ENCODE data around the gene GPATCH4. TPM values are rescaled to one million over a fixed set of nuclear protein-coding genes. Genes with fewer than 3 reads are reported as not detected.

GPATCH4 gene
- total and polyA plus RNA-seq, 2 of the 4 experiments (the other 2 are of a cell fraction) = 32.6 to 41.8 TPM

- POLR2A ChIA-PET (ENCODE audit: unreplicated experiment) = no interaction called here
- H2BK5ac ChIP-seq (ENCODE audit: low read depth, low read length, poor library complexity, severe bottlenecking) = no peak overlapping the region
- in situ Hi-C loops (cut with MboI; ENCODE audit: low sequenced_read_pairs) = no loop called here
- no peak overlapping the region for H3K4ac ChIP-seq (ENCODE audit: low read depth, low read length)
- peaks cover 0 to 22% of the 10 kb centered on the region in 2 experiments; a peak in 2 of 4 replicates for H3K79me1 ChIP-seq (ENCODE audit: low read depth in 1 of 2, low read length in 2 of 2)
- no peaks in the 10 kb centered on the region for H4K20me1 ChIP-seq (ENCODE audit: insufficient read depth, low read length)
- no peak overlapping the region for H2BK20ac ChIP-seq (ENCODE audit: low read depth, low read length)
- DNase-seq (no peak), ATAC-seq (ENCODE audit: low read depth) (no peak)
- no peaks in the 10 kb centered on the region for H3K9me3 ChIP-seq (ENCODE audit: control insufficient read depth, insufficient read depth, low read length)
- H2AK5ac ChIP-seq (ENCODE audit: low read depth, low read length) = no peak overlapping the region
- dilution Hi-C loops (cut with HindIII; ENCODE audit: low sequenced_read_pairs, unreplicated experiment) = no loop called here
- CTCF ChIA-PET = no interaction called here
- H4K91ac ChIP-seq (ENCODE audit: insufficient read depth, low read depth, low read length) = no peak overlapping the region
- intact Hi-C loops (cut with micrococcal nuclease) = no loop called here
- H3K23ac ChIP-seq (ENCODE audit: low read depth, low read length) = no peak overlapping the region; the same call in 1 of the 2 replicates
- H2BK15ac ChIP-seq (ENCODE audit: low read depth, low read length) = no peak overlapping the region
- no peak overlapping the region for H2AFZ ChIP-seq (replicated peaks; ENCODE audit: low read length, poor library complexity)
- H3K18ac ChIP-seq (ENCODE audit: low read depth, low read length) = no peak overlapping the region
- no peaks in the 10 kb centered on the region for H3K27me3 ChIP-seq (ENCODE audit: control insufficient read depth, insufficient read depth, low read length)
- no peak overlapping the region for H3K9ac ChIP-seq (ENCODE audit: low read depth, low read length)
- H3K36me3 ChIP-seq (ENCODE audit: control insufficient read depth, insufficient read depth, low read length) = peaks cover 8% of the 10 kb centered on the region
- peaks cover 8% of the 10 kb centered on the region for H3K9me1 ChIP-seq (ENCODE audit: insufficient read depth, low read length)
- no peak overlapping the region for H3K27ac ChIP-seq (ENCODE audit: insufficient read depth, low read length)
- no peaks in the 10 kb centered on the region for H3K4me1 ChIP-seq (ENCODE audit: control insufficient read depth, insufficient read depth, low read length)
- H3K14ac ChIP-seq (replicated peaks; ENCODE audit: low read depth, low read length) = no peak overlapping the region
- no peak overlapping the region for H4K5ac ChIP-seq (ENCODE audit: low read depth, low read length)
- H3K4me3 ChIP-seq (ENCODE audit: insufficient read depth, low read depth, low read length) = no peak overlapping the region
- no peak for TF ChIP-seq FOS (IDR thresholded peaks at IDR 0.05; ENCODE audit: low read depth, low read length)
- TF ChIP-seq MAFK (IDR thresholded peaks at IDR 0.05; ENCODE audit: low read depth, low read length) = no peak
- no peak for TF ChIP-seq POLR2A (IDR thresholded peaks at IDR 0.05; ENCODE audit: low read depth, low read length)
- TF ChIP-seq CHD1 (IDR thresholded peaks at IDR 0.05; ENCODE audit: low read depth, low read length) = no peak
- TF ChIP-seq RAD21 (IDR thresholded peaks at IDR 0.05; ENCODE audit: low read length) = no peak
- TF ChIP-seq USF2 (IDR thresholded peaks at IDR 0.05; ENCODE audit: low read depth, low read length) = no peak
- TF ChIP-seq RCOR1 (IDR thresholded peaks at IDR 0.05; ENCODE audit: insufficient replicate concordance, low read length) = no peak
- TF ChIP-seq RFX5 (IDR thresholded peaks at IDR 0.05; ENCODE audit: low read depth, low read length) = no peak
- no peak for TF ChIP-seq ELK1 (IDR thresholded peaks at IDR 0.05; ENCODE audit: borderline replicate concordance, low read depth, low read length)
- no peak for TF ChIP-seq SMC3 (IDR thresholded peaks at IDR 0.05; ENCODE audit: low read depth, low read length)
- no peak for TF ChIP-seq BHLHE40 (IDR thresholded peaks at IDR 0.05; ENCODE audit: low read depth, low read length)
- no peak for TF ChIP-seq MXI1 (IDR thresholded peaks at IDR 0.05; ENCODE audit: borderline replicate concordance, low read depth, low read length)
- no peak for TF ChIP-seq MAZ (IDR thresholded peaks at IDR 0.05; ENCODE audit: borderline replicate concordance, low read depth, low read length)
- no peak overlapping the region for H2AK9ac ChIP-seq (replicated peaks; ENCODE audit: low read depth, low read length, poor library complexity)
- H4K8ac ChIP-seq (ENCODE audit: low read depth in 2 of 2, low read length in 2 of 2) = no peak overlapping the region
- no peak overlapping the region for H2BK120ac ChIP-seq (ENCODE audit: low read depth, low read length)
- no peak overlapping the region for H3K4me2 ChIP-seq (ENCODE audit: low read depth, low read length)
- H3K56ac ChIP-seq (ENCODE audit: extremely low read depth, insufficient read depth, low read length) = no peak overlapping the region
- 80% methylated on average over 2 of the region's 6 CpGs; no CpG with 5 or more reads in 1 of the 2 experiments for WGBS, 2 experiments (ENCODE audit: extremely low coverage in 2 of 2, insufficient read length in 1 of 2)
- no TSS peak for BruUV-seq (replicated peaks)
These were observed 47.3 kb downstream of the GPATCH4 start for GRCh38 chr1:156553860-156554485.

All from IMR-90 (cell line).